Measurements from ENCODE around the gene CIAO2B.

GRCh38 chr16:66886321-66886720 lies 47.9 kb downstream of the CIAO2B start:
- TF ChIP-seq POLR2A (IDR thresholded peaks at IDR 0.05), result no peak
- no peak for TF ChIP-seq CTCF (IDR thresholded peaks at IDR 0.05)

Data from testis (tissue), 2 donors.